Calu3 (cell line): ENCODE data around the gene UCKL1. TPM values are rescaled to one million over a fixed set of nuclear protein-coding genes. Genes with fewer than 3 reads are reported as not detected.
A peak's percentile ranks its signal among the peaks of the same experiment; 100 is the strongest.

Experiments used
- BruUV-seq: library from RNA; stranded (reverse); fragments of 400-500 nt; replicated peaks from 2 replicates; lab custom pipeline; 2021; lab: Mats Ljungman, UMichigan
- CTCF ChIA-PET: fragments of 300-600 bp; sonication (Branson Sonifier 250); formaldehyde crosslinking; loops from one replicate; lab custom pipeline; 2022; ENCODE audit warnings: antibody characterized with exemption; lab: Charles Lee
- DNase-seq: peaks from one replicate; pipeline ENCODE4 v3.0.0; 2022
- H3K27ac Mint-ChIP-seq: one replicate; pipeline ENCODE4 v1.8.0; 2022; ENCODE audit warnings: mixed read lengths; ENCODE audit not compliant: unreplicated experiment
- H3K27me3 Mint-ChIP-seq: one replicate; pipeline ENCODE4 v1.8.0; 2022; ENCODE audit warnings: mixed read lengths; ENCODE audit not compliant: unreplicated experiment
- H3K36me3 Mint-ChIP-seq: one replicate; pipeline ENCODE4 v1.8.0; 2022; ENCODE audit warnings: mild to moderate bottlenecking, moderate library complexity, mixed read lengths; ENCODE audit not compliant: insufficient read depth, unreplicated experiment
- H3K4me1 Mint-ChIP-seq: one replicate; pipeline ENCODE4 v1.8.0; 2022; ENCODE audit warnings: mild to moderate bottlenecking, low read depth, mixed read lengths; ENCODE audit not compliant: unreplicated experiment
- H3K4me3 Mint-ChIP-seq: one replicate; pipeline ENCODE4 v1.8.0; 2022; ENCODE audit warnings: mild to moderate bottlenecking, low read depth, moderate library complexity, mixed read lengths; ENCODE audit not compliant: unreplicated experiment
- H3K9me3 Mint-ChIP-seq: one replicate; pipeline ENCODE4 v1.8.0; 2022; ENCODE audit warnings: low read depth, mixed read lengths; ENCODE audit not compliant: unreplicated experiment
- CTCF ChIP-seq: fragments of 200-600 bp; IDR thresholded peaks from one replicate; pipeline ENCODE4 v1.8.0; 2022; ENCODE audit warnings: antibody characterized with exemption; ENCODE audit not compliant: unreplicated experiment
- intact Hi-C: fragments of 100-400 bp; cut with micrococcal nuclease; formaldehyde crosslinking; loops from one replicate; pipeline ENCODE4 v1.10.0; 2022; ENCODE audit not compliant: unreplicated experiment
- total RNA-seq: library from RNA; stranded (reverse); gene quantifications from 2 replicates; pipeline ENCODE4 v1.2.3, GENCODE V29; 2022

Gene UCKL1
- total RNA-seq, 1 experiment from 2014 or later = 85.1 TPM

- H3K36me3 Mint-ChIP-seq = peaks cover 79% of the 10 kb centered on the region
- no peak overlapping the region for H3K4me3 Mint-ChIP-seq
- CTCF ChIA-PET = interaction anchor here (0.7 kb wide), 1 partner anchor 1969 kb away, joined by 4 read pairs; no protein-coding TSS in a partner anchor
- no peak overlapping the region for H3K27ac Mint-ChIP-seq
- H3K9me3 Mint-ChIP-seq = no peaks in the 10 kb centered on the region
- TF ChIP-seq CTCF = no peak
- intact Hi-C loops = no loop called here
- no TSS peak for BruUV-seq
- no peak for DNase-seq
- H3K4me1 Mint-ChIP-seq = no peaks in the 10 kb centered on the region
- no peaks in the 10 kb centered on the region for H3K27me3 Mint-ChIP-seq
Observed at GRCh38 chr20:63937596-63937995, 18.6 kb downstream of the UCKL1 start.

DNA sequence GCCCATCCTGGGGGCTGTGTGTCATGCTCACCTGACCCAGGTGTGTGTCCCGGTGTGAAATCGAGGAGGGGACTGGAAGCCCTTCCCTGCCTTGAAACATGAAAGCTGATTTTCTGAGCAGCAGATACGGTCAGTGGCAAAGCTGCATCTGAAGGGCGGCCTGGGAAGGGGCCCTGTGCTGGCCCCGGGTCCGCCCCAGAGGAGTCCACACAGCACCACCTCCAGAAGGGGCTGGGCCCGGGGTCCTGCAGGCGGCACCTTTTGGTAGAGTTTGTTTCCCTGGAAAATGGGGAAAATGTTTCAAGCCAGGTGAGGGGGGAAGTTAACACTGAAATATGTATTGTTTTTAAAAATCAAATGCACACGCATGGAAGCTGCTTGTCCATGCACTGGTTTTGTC lies 20.8 kb downstream of the UCKL1 start:
- H3K27ac Mint-ChIP-seq = no peak overlapping the region
- CTCF ChIA-PET = no interaction called here
- H3K9me3 Mint-ChIP-seq = no peaks in the 10 kb centered on the region
- TF ChIP-seq CTCF = no peak
- intact Hi-C loops = no loop called here
- no peaks in the 10 kb centered on the region for H3K4me1 Mint-ChIP-seq
- no peaks in the 10 kb centered on the region for H3K27me3 Mint-ChIP-seq
- no TSS peak for BruUV-seq
- H3K36me3 Mint-ChIP-seq = peaks cover 79% of the 10 kb centered on the region
- DNase-seq = no peak
- H3K4me3 Mint-ChIP-seq = no peak overlapping the region

GRCh38 chr20:63934271-63935068 lies 21.7 kb downstream of the UCKL1 start:
- Mint-ChIP-seq H3K27ac (no peak overlapping the region), H3K27me3 (no peaks in the 10 kb centered on the region), H3K4me1 (no peaks in the 10 kb centered on the region), H3K36me3 (peaks cover 78% of the 10 kb centered on the region), H3K9me3 (no peaks in the 10 kb centered on the region), H3K4me3 (no peak overlapping the region)
- no peak for DNase-seq
- no TSS peak for BruUV-seq
- no peak for TF ChIP-seq CTCF
- CTCF ChIA-PET = no interaction called here
- intact Hi-C loops = no loop called here

DNA sequence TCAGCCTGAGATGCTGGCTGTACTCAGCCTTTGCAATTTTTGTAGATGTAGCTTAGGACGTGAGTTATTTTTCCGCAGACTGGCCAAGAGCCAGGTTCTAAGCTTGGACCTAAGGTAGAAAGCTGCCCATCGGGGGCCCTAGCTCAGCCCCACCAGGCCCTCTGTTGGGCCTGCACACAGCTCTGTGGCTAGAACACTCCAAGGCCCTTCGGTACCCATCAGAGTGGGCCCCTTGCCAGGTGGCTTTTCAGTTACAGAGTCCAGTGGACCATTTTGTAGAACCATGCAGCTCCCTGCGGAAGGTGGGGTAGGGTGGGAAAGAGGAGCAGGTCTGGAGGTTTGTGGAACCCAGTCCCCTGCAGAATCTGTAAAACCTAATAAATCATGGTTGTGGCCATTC lies 22.6 kb downstream of the UCKL1 start:
- DNase-seq = no peak
- H3K4me1 Mint-ChIP-seq = no peaks in the 10 kb centered on the region
- no peaks in the 10 kb centered on the region for H3K27me3 Mint-ChIP-seq
- CTCF ChIA-PET = no interaction called here
- H3K36me3 Mint-ChIP-seq = peaks cover 81% of the 10 kb centered on the region
- no peak overlapping the region for H3K4me3 Mint-ChIP-seq
- no peak for TF ChIP-seq CTCF
- H3K27ac Mint-ChIP-seq = no peak overlapping the region
- intact Hi-C loops = no loop called here
- no peaks in the 10 kb centered on the region for H3K9me3 Mint-ChIP-seq
- BruUV-seq = TSS peak; percentile 29
